H1 (cell line): ENCODE results near the gene ABHD18. TPM values are rescaled to one million over a fixed set of nuclear protein-coding genes. Genes with fewer than 3 reads are reported as not detected.
"Not testable (repeated sequence)": the region's sequence is repeated elsewhere in the genome, so short reads cannot be mapped to it uniquely, and the experiment has no call there.

Experiments used
- CTCF ChIA-PET: fragments of 300-600 bp; sonication (Branson Sonifier 250); formaldehyde crosslinking; loops from one replicate; lab custom pipeline; 2021; ENCODE audit not compliant: partially characterized antibody; lab: Charles Lee
- POLR2A ChIA-PET: fragments of 300-600 bp; sonication (Branson Sonifier 250); formaldehyde crosslinking; loops from one replicate; lab custom pipeline; 2021; ENCODE audit warnings: inconsistent platforms; ENCODE audit not compliant: partially characterized antibody; lab: Charles Lee
- DNase-seq, 2 experiments: peaks; one replicate each; pipeline versions ENCODE4 v3.0.0 to v3.0.0-alpha.2; 2010 to 2022; ENCODE audit warnings: low spot score in 2 of 2, low read depth in 1 of 2, mixed read lengths in 1 of 2
- FAIRE-seq: peaks from 2 replicates; lab custom pipeline; 2011; peaks lifted over from hg19 to GRCh38; lab: Jason Lieb, UNC
- H2AFZ ChIP-seq: 2 replicates; pipeline ENCODE4 v1.8.1; 2012; ENCODE audit warnings: low read length, inconsistent platforms
- H2AK5ac ChIP-seq: 2 replicates; pipeline ENCODE4 v1.6.1; 2013; ENCODE audit warnings: low read depth, low read length
- H2BK120ac ChIP-seq: replicated peaks from 2 replicates; pipeline ENCODE3; 2013; ENCODE audit warnings: low read depth, low read length, inconsistent platforms
- H2BK12ac ChIP-seq: 2 replicates; pipeline ENCODE4 v1.6.1; 2013; ENCODE audit warnings: low read depth, low read length
- H2BK15ac ChIP-seq: 2 replicates; pipeline ENCODE4 v1.6.1; 2013; ENCODE audit warnings: low read length
- H2BK20ac ChIP-seq: 2 replicates; pipeline ENCODE4 v1.6.1; 2013; ENCODE audit warnings: low read length
- H2BK5ac ChIP-seq: 2 replicates; pipeline ENCODE4 v1.6.1; 2013; ENCODE audit warnings: low read depth, low read length
- H3K14ac ChIP-seq: 2 replicates; pipeline ENCODE4 v1.6.1; 2013; ENCODE audit warnings: inconsistent platforms; ENCODE audit not compliant: insufficient read length
- H3K18ac ChIP-seq: 2 replicates; pipeline ENCODE4 v1.6.1; 2013; ENCODE audit warnings: low read length; ENCODE audit errors: extremely low read depth
- H3K23ac ChIP-seq: 2 replicates; pipeline ENCODE4 v1.6.1; 2013; ENCODE audit warnings: inconsistent platforms; ENCODE audit not compliant: insufficient read length
- H3K23me2 ChIP-seq: 2 replicates; pipeline ENCODE4 v1.6.1; 2013; ENCODE audit warnings: low read depth, low read length
- H3K27ac ChIP-seq: 2 replicates; pipeline ENCODE4 v1.6.1; 2011; ENCODE audit warnings: low read depth, low read length, inconsistent platforms
- H3K27me3 ChIP-seq, 4 experiments: replicated peaks in 1 of 4; 1 replicate in 1 of 4; 2 replicates in 3 of 4; pipeline versions ENCODE4 v1.6.1 to v1.8.1; 2011 to 2013; ENCODE audit warnings: low read length in 3 of 4, mild to moderate bottlenecking in 3 of 4, inconsistent platforms in 2 of 4, mixed read lengths in 2 of 4, moderate library complexity in 1 of 4; ENCODE audit not compliant: control insufficient read depth in 3 of 4, insufficient read depth in 3 of 4; ENCODE audit errors: extremely low read depth in 1 of 4
- H3K36me3 ChIP-seq, 4 experiments: 2 replicates each; pipeline versions ENCODE4 v1.6.1 to v1.8.1; 2011 to 2013; ENCODE audit warnings: mild to moderate bottlenecking in 4 of 4, low read length in 3 of 4, moderate library complexity in 2 of 4, control low read depth in 1 of 4, inconsistent platforms in 1 of 4; ENCODE audit not compliant: insufficient read depth in 4 of 4, control insufficient read depth in 2 of 4
- H3K4ac ChIP-seq: replicated peaks from 2 replicates; pipeline ENCODE3; 2013; ENCODE audit warnings: low read length, low read depth, mixed read lengths, inconsistent platforms; ENCODE audit not compliant: insufficient read length
- H3K4me1 ChIP-seq, 4 experiments: replicated peaks in 1 of 4; 1 replicate in 1 of 4; 2 replicates in 3 of 4; pipeline versions ENCODE4 v1.6.1 to v1.8.1; 2011 to 2013; ENCODE audit warnings: low read length in 3 of 4, inconsistent platforms in 2 of 4, mixed read lengths in 1 of 4; ENCODE audit not compliant: insufficient read depth in 4 of 4, control insufficient read depth in 3 of 4
- H3K4me2 ChIP-seq, 2 experiments: 2 replicates each; pipeline versions ENCODE4 v1.6.1 to v1.8.1; 2011 to 2013; ENCODE audit warnings: low read depth in 2 of 2, low read length in 2 of 2, control low read depth in 1 of 2, inconsistent platforms in 1 of 2, mild to moderate bottlenecking in 1 of 2; ENCODE audit not compliant: insufficient read depth in 1 of 2
- H3K4me3 ChIP-seq, 4 experiments: fragments of 200-600, 300-600 bp in 1 of 4; sonication (generic), shearing (Covaris generic), sonication (Bioruptor Twin) in 1 of 4; 2 replicates each; pipeline versions ENCODE4 v1.5.1 to v1.8.1; 2011 to 2016; ENCODE audit warnings: low read length in 4 of 4, low read depth in 3 of 4, control low read depth in 2 of 4, inconsistent platforms in 2 of 4, mild to moderate bottlenecking in 2 of 4, mixed read lengths in 1 of 4, moderate library complexity in 1 of 4; ENCODE audit not compliant: insufficient read depth in 2 of 4; ENCODE audit errors: extremely low read depth in 1 of 4
- H3K56ac ChIP-seq: replicated peaks from 2 replicates; pipeline ENCODE3; 2013; ENCODE audit warnings: low read depth, mild to moderate bottlenecking, mixed read lengths, low read length, inconsistent platforms; ENCODE audit not compliant: insufficient read length
- H3K79me1 ChIP-seq: 2 replicates; pipeline ENCODE4 v1.6.1; 2013; ENCODE audit warnings: low read depth, low read length, control low read depth
- H3K79me2 ChIP-seq, 2 experiments: 2 replicates each; pipeline versions ENCODE4 v1.6.1 to v1.8.1; 2012 to 2013; ENCODE audit warnings: low read length in 2 of 2, mild to moderate bottlenecking in 2 of 2, inconsistent platforms in 1 of 2; ENCODE audit not compliant: insufficient read depth in 2 of 2, control insufficient read depth in 1 of 2
- H3K9ac ChIP-seq, 4 experiments: replicated peaks in 1 of 4; 1 replicate in 1 of 4; 2 replicates in 3 of 4; pipeline versions ENCODE4 v1.6.1 to v1.8.1; 2011 to 2013; ENCODE audit warnings: low read depth in 3 of 4, low read length in 3 of 4, control low read depth in 2 of 4, mild to moderate bottlenecking in 2 of 4, moderate library complexity in 2 of 4, inconsistent platforms in 1 of 4; ENCODE audit errors: extremely low read depth in 1 of 4
- H3K9me3 ChIP-seq, 2 experiments: 2 replicates each; pipeline versions ENCODE4 v1.6.1 to v1.8.1; 2012 to 2013; ENCODE audit warnings: mild to moderate bottlenecking in 2 of 2, moderate library complexity in 2 of 2, control low read depth in 1 of 2, inconsistent platforms in 1 of 2, low read depth in 1 of 2, low read length in 1 of 2, mixed read lengths in 1 of 2; ENCODE audit not compliant: insufficient read depth in 2 of 2
- H4K20me1 ChIP-seq, 2 experiments: replicated peaks in 1 of 2; 2 replicates each; pipeline versions ENCODE3 to v1.8.1; 2011 to 2013; ENCODE audit warnings: inconsistent platforms in 2 of 2, low read length in 2 of 2, mild to moderate bottlenecking in 1 of 2; ENCODE audit not compliant: insufficient read depth in 2 of 2, control insufficient read depth in 1 of 2
- H4K5ac ChIP-seq: 2 replicates; pipeline ENCODE4 v1.6.1; 2013; ENCODE audit warnings: low read length, low read depth, mixed read lengths, inconsistent platforms; ENCODE audit not compliant: insufficient read length
- H4K8ac ChIP-seq: 2 replicates; pipeline ENCODE4 v1.8.0; 2013; ENCODE audit warnings: mild to moderate bottlenecking, moderate library complexity, low read length, inconsistent platforms; ENCODE audit not compliant: insufficient read depth; ENCODE audit errors: extremely low read depth
- H4K91ac ChIP-seq: replicated peaks from 2 replicates; pipeline ENCODE3; 2013; ENCODE audit warnings: low read length, mixed read lengths, inconsistent platforms; ENCODE audit not compliant: insufficient read length
- CTBP2 ChIP-seq: IDR thresholded peaks from 2 replicates; pipeline ENCODE4 v1.7.0; 2011; ENCODE audit warnings: borderline replicate concordance, mild to moderate bottlenecking, moderate library complexity, mixed read lengths, low read length; ENCODE audit not compliant: insufficient read depth, insufficient read length
- WGBS, 2 experiments: shearing (Covaris generic) in 1 of 2; methylation state at CpG; one replicate each; pipeline versions ENCODE4 v1.1.6 to v1.1.7; 2013 to 2015; ENCODE audit warnings: low lambda C conversion rate in 2 of 2, mixed read lengths in 2 of 2, inconsistent platforms in 1 of 2, low coverage in 1 of 2, missing lambda C conversion rate in 1 of 2; ENCODE audit not compliant: insufficient replicate concordance in 2 of 2, insufficient coverage in 1 of 2, insufficient read length in 1 of 2; ENCODE audit errors: extremely low coverage in 1 of 2, missing lambda C conversion rate in 1 of 2; 5-methylcytosine and 5-hydroxymethylcytosine counted together
- polyA plus RNA-seq, 7 experiments: library from polyadenylated mRNA; depleted of rRNA in 3 of 7; stranded (reverse) in 5 of 7; unstranded in 2 of 7; fragments of >200 nt in 5 of 7; fragments of 200-250 nt in 2 of 7; gene quantifications; 1 replicate in 5 of 7; 2 replicates in 1 of 7; 4 replicates in 1 of 7; pipeline versions ENCODE4 v1.2.1 to v1.2.3, GENCODE V29; 2011 to 2013; ENCODE audit warnings: missing spikeins in 2 of 7, mixed read lengths in 2 of 7
- total RNA-seq: library from RNA; stranded (reverse); fragmentation: NEBNext Ultra II Directional; extraction: Animal tissue kit (Norgen Biotek cat#: 25700); gene quantifications from 2 replicates; pipeline ENCODE4 v1.2.1, GENCODE V29; 2021

The ABHD18 gene
- total and polyA plus RNA-seq, 2 of the 8 experiments (the other 6 are each of a cell fraction or from before 2014, with no cell fraction given), result 2.7 to 17.0 TPM

DNA sequence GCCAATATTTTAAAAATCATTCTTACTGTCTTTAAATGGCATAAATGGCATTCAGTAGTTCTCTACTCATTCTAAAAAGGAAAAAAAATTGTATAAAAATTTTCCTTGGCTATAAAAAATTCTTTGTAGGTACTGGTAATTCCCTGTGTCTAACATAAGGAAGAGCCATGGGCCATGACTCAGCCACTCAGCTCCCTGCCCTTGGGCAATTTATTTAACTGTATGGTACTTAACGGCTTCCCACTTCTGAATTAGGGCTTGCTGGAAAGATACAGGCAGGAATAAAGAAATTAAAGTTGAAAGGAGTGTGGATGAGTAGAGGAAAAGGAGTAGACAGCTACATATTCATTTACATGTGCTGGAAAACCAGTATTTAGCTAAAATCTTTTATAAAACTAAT is 30.6 kb downstream of the ABHD18 start:
- no peak for FAIRE-seq
- Histone ChIP-seq H4K20me1 (no peaks in the 10 kb centered on the region), H3K4me3 (no peak overlapping the region), H3K79me1 (no peaks in the 10 kb centered on the region), H3K27ac (no peak overlapping the region), H3K36me3 (peaks cover 0 to 11% (median 4%) of the 10 kb centered on the region in 4 experiments; a peak in 2 of 8 replicates), H4K91ac (no peak overlapping the region), H3K14ac (no peak overlapping the region), H3K4me1 (no peaks in the 10 kb centered on the region), H2AK5ac (no peak overlapping the region), H3K4me2 (no peak overlapping the region), H2BK20ac (no peak overlapping the region), H3K27me3 (no peaks in the 10 kb centered on the region), H3K23me2 (no peaks in the 10 kb centered on the region), H3K18ac (no peak overlapping the region), H2AFZ (no peak overlapping the region), H4K5ac (no peak overlapping the region), H2BK120ac (no peak overlapping the region), H3K9ac (no peak overlapping the region), H2BK12ac (no peak overlapping the region), H3K56ac (no peak overlapping the region), H3K9me3 (no peaks in the 10 kb centered on the region), H3K23ac (no peak overlapping the region), H2BK15ac (no peak overlapping the region), H3K79me2 (no peaks in the 10 kb centered on the region), H2BK5ac (no peak overlapping the region), H4K8ac (no peak overlapping the region), H3K4ac (no peak overlapping the region)
- TF ChIP-seq CTBP2, result no peak
- WGBS, 2 experiments, result 90% methylated on average over 1 of the region's 1 CpG; no CpG with 5 or more reads in 1 of the 2 experiments
- no peak for DNase-seq
- CTCF ChIA-PET, result interaction anchor here (1.5 kb wide), 1 partner anchor 9 kb away, joined by 4 read pairs; no protein-coding TSS in a partner anchor
- POLR2A ChIA-PET, result no interaction called here

DNA sequence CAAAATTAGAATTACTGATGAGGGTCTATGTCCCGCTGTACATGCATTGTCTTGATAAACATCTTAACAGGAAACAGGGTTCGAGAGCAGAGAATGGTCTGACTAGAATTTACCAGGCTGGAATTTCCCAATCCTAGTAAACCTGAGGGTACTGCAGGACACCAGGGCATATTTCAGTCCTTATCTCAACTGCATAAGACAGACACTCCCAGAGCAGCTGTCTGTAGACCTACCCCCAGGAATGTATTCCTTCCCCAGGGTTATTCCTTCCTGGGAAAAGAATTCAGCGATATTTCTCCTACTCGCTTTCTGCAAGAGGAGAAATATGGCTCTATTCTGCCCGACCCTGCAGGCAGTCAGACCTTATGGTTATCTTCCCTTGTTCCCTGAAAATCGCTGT is 31.3 kb downstream of the ABHD18 start:
- CTCF ChIA-PET, result interaction anchor here (1.5 kb wide), 1 partner anchor 8 kb away, joined by 4 read pairs; no protein-coding TSS in a partner anchor
- H3K9ac ChIP-seq, H3K27ac ChIP-seq, H4K5ac ChIP-seq, H3K4me2 ChIP-seq, H3K23ac ChIP-seq, H2BK20ac ChIP-seq, H3K56ac ChIP-seq, H3K18ac ChIP-seq, FAIRE-seq, H3K79me1 ChIP-seq, H2AFZ ChIP-seq, H3K4ac ChIP-seq, H3K9me3 ChIP-seq, POLR2A ChIA-PET, H2BK120ac ChIP-seq, DNase-seq, H2AK5ac ChIP-seq, H3K4me3 ChIP-seq, H3K14ac ChIP-seq, H4K20me1 ChIP-seq, H2BK15ac ChIP-seq, H3K23me2 ChIP-seq, H3K4me1 ChIP-seq, H4K8ac ChIP-seq, H2BK5ac ChIP-seq, H2BK12ac ChIP-seq, H4K91ac ChIP-seq, H3K27me3 ChIP-seq, H3K79me2 ChIP-seq: not testable (repeated sequence)
- peaks cover 0 to 11% (median 4%) of the 10 kb centered on the region in 4 experiments; a peak in 2 of 8 replicates for H3K36me3 ChIP-seq
- WGBS, 2 experiments, result 92% methylated on average over 6 of the region's 6 CpGs; no CpG with 5 or more reads in 1 of the 2 experiments
